Caco-2 (cell line): ENCODE results near the gene KREMEN1. TPM values are rescaled to one million over a fixed set of nuclear protein-coding genes. Genes with fewer than 3 reads are reported as not detected.

Experiments
- BruUV-seq: library from RNA; stranded (reverse); fragments of 400-500 nt; replicated peaks from 2 replicates; lab custom pipeline; 2021; lab: Mats Ljungman, UMichigan
- CTCF ChIA-PET: fragments of 300-600 bp; sonication (Branson Sonifier 250); formaldehyde crosslinking; loops from one replicate; lab custom pipeline; 2022; ENCODE audit warnings: antibody characterized with exemption; lab: Charles Lee
- POLR2A ChIA-PET: fragments of 300-600 bp; sonication (Branson Sonifier 250); formaldehyde crosslinking; loops from one replicate; lab custom pipeline; 2022; ENCODE audit warnings: antibody characterized with exemption; lab: Charles Lee
- DNase-seq, 2 experiments: peaks; one replicate each; pipeline versions ENCODE4 v3.0.0 to v3.0.0-alpha.2; 2020 to 2022
- H3K27me3 ChIP-seq: replicated peaks from 2 replicates; pipeline ENCODE4 v1.6.0; 2011; ENCODE audit warnings: low read length; ENCODE audit not compliant: control insufficient read depth, insufficient read depth
- H3K36me3 ChIP-seq: 2 replicates; pipeline ENCODE4 v1.5.1; 2011; ENCODE audit warnings: low read length; ENCODE audit not compliant: control insufficient read depth, insufficient read depth
- H3K4me1 ChIP-seq: fragments of 250-450 bp; sonication (Bioruptor Pico); 2 replicates; pipeline ENCODE4 v1.5.1; 2020; ENCODE audit warnings: mild to moderate bottlenecking
- H3K4me3 ChIP-seq: 2 replicates; pipeline ENCODE4 v1.5.1; 2011; ENCODE audit warnings: low read depth, mild to moderate bottlenecking, control low read depth, low read length
- H3K9me3 ChIP-seq: fragments of 250-450 bp; sonication (Bioruptor Pico); 2 replicates; pipeline ENCODE4 v1.5.1; 2020; ENCODE audit warnings: mild to moderate bottlenecking, moderate library complexity
- H3K27ac Mint-ChIP-seq: one replicate; pipeline ENCODE4 v1.8.0; 2022; ENCODE audit warnings: mixed read lengths; ENCODE audit not compliant: unreplicated experiment
- H3K27me3 Mint-ChIP-seq: one replicate; pipeline ENCODE4 v1.8.0; 2022; ENCODE audit warnings: mixed read lengths; ENCODE audit not compliant: insufficient read depth, unreplicated experiment
- H3K36me3 Mint-ChIP-seq: one replicate; pipeline ENCODE4 v1.8.0; 2022; ENCODE audit warnings: mild to moderate bottlenecking, mixed read lengths; ENCODE audit not compliant: insufficient read depth, unreplicated experiment
- H3K4me1 Mint-ChIP-seq: one replicate; pipeline ENCODE4 v1.8.0; 2022; ENCODE audit warnings: low read depth, mixed read lengths; ENCODE audit not compliant: unreplicated experiment
- H3K4me3 Mint-ChIP-seq: one replicate; pipeline ENCODE4 v1.8.0; 2022; ENCODE audit warnings: mild to moderate bottlenecking, moderate library complexity, mixed read lengths; ENCODE audit not compliant: unreplicated experiment
- H3K9me3 Mint-ChIP-seq: one replicate; pipeline ENCODE4 v1.8.0; 2022; ENCODE audit warnings: mixed read lengths; ENCODE audit not compliant: unreplicated experiment
- CTCF ChIP-seq, 2 experiments: fragments of 200-600 bp in 1 of 2; IDR thresholded peaks; 1 replicate in 1 of 2; 2 replicates in 1 of 2; pipeline versions ENCODE4 v1.5.1 to v1.8.0; 2011 to 2022; ENCODE audit warnings: antibody characterized with exemption in 1 of 2, control low read depth in 1 of 2, inconsistent platforms in 1 of 2, low read depth in 1 of 2, low read length in 1 of 2, mild to moderate bottlenecking in 1 of 2, moderate library complexity in 1 of 2; ENCODE audit not compliant: insufficient read depth in 1 of 2, severe bottlenecking in 1 of 2, unreplicated experiment in 1 of 2
- intact Hi-C: fragments of 100-400 bp; cut with micrococcal nuclease; formaldehyde crosslinking; loops from one replicate; pipeline ENCODE4 v1.10.0; 2022; ENCODE audit not compliant: unreplicated experiment
- total RNA-seq: library from RNA; stranded (reverse); gene quantifications from 2 replicates; pipeline ENCODE4 v1.2.3, GENCODE V29; 2022

The KREMEN1 gene
- total RNA-seq, 1 experiment from 2014 or later: 29.7 TPM

- Histone ChIP-seq H3K27me3 (no peaks in the 10 kb centered on the region), H3K4me1 (peaks cover 8% of the 10 kb centered on the region), H3K4me3 (no peak overlapping the region), H3K9me3 (no peaks in the 10 kb centered on the region), H3K36me3 (peaks cover 2% of the 10 kb centered on the region)
- H3K27ac Mint-ChIP-seq: no peak overlapping the region
- H3K9me3 Mint-ChIP-seq: no peaks in the 10 kb centered on the region
- no TSS peak for BruUV-seq
- peaks cover 7% of the 10 kb centered on the region for H3K4me1 Mint-ChIP-seq
- intact Hi-C loops: loop anchor here (2.0 kb wide), 1 partner anchor 15 kb away; no protein-coding TSS in a partner anchor
- no peaks in the 10 kb centered on the region for H3K27me3 Mint-ChIP-seq
- no peak for TF ChIP-seq CTCF (IDR thresholded peaks at IDR 0.05; ENCODE audit: insufficient read depth in 1 of 2, low read depth in 1 of 2, low read length in 1 of 2, severe bottlenecking in 1 of 2, unreplicated experiment in 1 of 2)
- ChIA-PET CTCF (interaction anchor here (0.6 to 1.6 kb wide), 2 partner anchors 14 kb away, joined by 4 to 5 read pairs; no protein-coding TSS in a partner anchor), POLR2A (interaction anchor here (0.6 kb wide), 2 partner anchors 212 to 697 kb away, joined by 3 read pairs; no protein-coding TSS in a partner anchor)
- peaks cover 14% of the 10 kb centered on the region for H3K36me3 Mint-ChIP-seq
- H3K4me3 Mint-ChIP-seq: no peak overlapping the region
- peak in 1 of 2 experiments; percentile 24 for DNase-seq
Measured at GRCh38 chr22:29139965-29140782, 67.3 kb downstream of the KREMEN1 start.

- peaks cover 2% of the 10 kb centered on the region for H3K36me3 ChIP-seq
- no peaks in the 10 kb centered on the region for H3K9me3 ChIP-seq
- no TSS peak for BruUV-seq
- H3K27me3 ChIP-seq: no peaks in the 10 kb centered on the region
- no peak overlapping the region for H3K27ac Mint-ChIP-seq
- no peaks in the 10 kb centered on the region for H3K9me3 Mint-ChIP-seq
- no peak for TF ChIP-seq CTCF (IDR thresholded peaks at IDR 0.05; ENCODE audit: insufficient read depth in 1 of 2, low read depth in 1 of 2, low read length in 1 of 2, severe bottlenecking in 1 of 2, unreplicated experiment in 1 of 2)
- no peak overlapping the region for H3K4me3 Mint-ChIP-seq
- peaks cover 7% of the 10 kb centered on the region for H3K4me1 Mint-ChIP-seq
- ChIA-PET CTCF (interaction anchor here (1.6 kb wide), 1 partner anchor 13 kb away, joined by 4 read pairs; no protein-coding TSS in a partner anchor), POLR2A (no interaction called here)
- peaks cover 14% of the 10 kb centered on the region for H3K36me3 Mint-ChIP-seq
- no peaks in the 10 kb centered on the region for H3K27me3 Mint-ChIP-seq
- intact Hi-C loops: loop anchor here (2.0 kb wide), 1 partner anchor 14 kb away; no protein-coding TSS in a partner anchor
- no peak overlapping the region for H3K4me3 ChIP-seq
- peaks cover 8% of the 10 kb centered on the region for H3K4me1 ChIP-seq
- no peak for DNase-seq
Measured at GRCh38 chr22:29141078-29141688, 68.3 kb downstream of the KREMEN1 start.

- H3K27ac Mint-ChIP-seq: no peak overlapping the region
- ChIA-PET POLR2A (no interaction called here), CTCF (no interaction called here)
- no TSS peak for BruUV-seq
- TF ChIP-seq CTCF (IDR thresholded peaks at IDR 0.05; ENCODE audit: insufficient read depth in 1 of 2, low read depth in 1 of 2, low read length in 1 of 2, severe bottlenecking in 1 of 2, unreplicated experiment in 1 of 2): no peak
- intact Hi-C loops: no loop called here
- peaks cover 7% of the 10 kb centered on the region for H3K4me1 Mint-ChIP-seq
- H3K4me3 Mint-ChIP-seq: no peak overlapping the region
- H3K4me3 ChIP-seq: no peak overlapping the region
- no peaks in the 10 kb centered on the region for H3K27me3 ChIP-seq
- DNase-seq: peak in 1 of 2 experiments; percentile 16
- no peaks in the 10 kb centered on the region for H3K9me3 ChIP-seq
- no peaks in the 10 kb centered on the region for H3K27me3 Mint-ChIP-seq
- H3K36me3 Mint-ChIP-seq: peaks cover 14% of the 10 kb centered on the region
- peaks cover 2% of the 10 kb centered on the region; the same call in 1 of the 2 replicates for H3K36me3 ChIP-seq
- H3K9me3 Mint-ChIP-seq: no peaks in the 10 kb centered on the region
- H3K4me1 ChIP-seq: peaks cover 8% of the 10 kb centered on the region
Measured at GRCh38 chr22:29142116-29142515, 69.3 kb downstream of the KREMEN1 start.
